Activated T-cell treated with anti-CD3 and anti-CD28 coated beads, Interleukin-2, amount 50 U/mL, for 4 hours (primary cell): ENCODE data around the gene DLG1. TPM values are rescaled to one million over a fixed set of nuclear protein-coding genes. Genes with fewer than 3 reads are reported as not detected.

Experiments used
- ATAC-seq, 2 donors: fragments of 200-7000 bp; cut with Tn5 transposase; one replicate each; pipeline ENCODE4 v1.10.0; 2021
- DNase-seq: peaks from one replicate; pipeline ENCODE4 v3.0.0-alpha.2; 2020
- H3K27me3 Mint-ChIP-seq: one replicate; pipeline ENCODE4 v1.8.0; 2021; ENCODE audit warnings: low read depth, mixed read lengths
- H3K36me3 Mint-ChIP-seq: one replicate; pipeline ENCODE4 v1.8.0; 2022; ENCODE audit warnings: mixed read lengths; ENCODE audit not compliant: insufficient read depth
- H3K4me1 Mint-ChIP-seq: one replicate; pipeline ENCODE4 v1.8.0; 2021; ENCODE audit warnings: low read depth, mixed read lengths
- H3K4me3 Mint-ChIP-seq: one replicate; pipeline ENCODE4 v1.8.0; 2021; ENCODE audit warnings: mild to moderate bottlenecking, moderate library complexity, mixed read lengths
- H3K9me3 Mint-ChIP-seq: one replicate; pipeline ENCODE4 v1.8.0; 2021; ENCODE audit warnings: mixed read lengths
- total RNA-seq, 3 donors: library from RNA; stranded (reverse); gene quantifications; one replicate each; pipeline ENCODE4 v1.2.1, GENCODE V29; 2021

Gene DLG1
- total RNA-seq, 3 donors from 2014 or later, result 42.3 to 44.3 (median 44.3) TPM

GRCh38 chr3:197234947-197235914 lies 63.2 kb downstream of the DLG1 start:
- no peaks in the 10 kb centered on the region for H3K27me3 Mint-ChIP-seq
- H3K4me3 Mint-ChIP-seq, result no peak overlapping the region
- DNase-seq (no peak), ATAC-seq (no peak)
- peaks cover 27% of the 10 kb centered on the region for H3K36me3 Mint-ChIP-seq
- peaks cover 4% of the 10 kb centered on the region for H3K9me3 Mint-ChIP-seq
- H3K4me1 Mint-ChIP-seq, result peaks cover 40% of the 10 kb centered on the region

GRCh38 chr3:197231321-197231720 lies 67.1 kb downstream of the DLG1 start:
- Mint-ChIP-seq H3K27me3 (no peaks in the 10 kb centered on the region), H3K4me1 (peaks cover 33% of the 10 kb centered on the region), H3K36me3 (peaks cover 25% of the 10 kb centered on the region), H3K4me3 (no peak overlapping the region), H3K9me3 (peaks cover 4% of the 10 kb centered on the region)
- ATAC-seq, result no peak
- no peak for DNase-seq

- peaks cover 13% of the 10 kb centered on the region for H3K36me3 Mint-ChIP-seq
- H3K9me3 Mint-ChIP-seq, result no peaks in the 10 kb centered on the region
Observed at GRCh38 chr3:197229836-197230235, 68.6 kb downstream of the DLG1 start.

GRCh38 chr3:197229178-197229577 lies 69.2 kb downstream of the DLG1 start:
- H3K27me3 Mint-ChIP-seq, result no peaks in the 10 kb centered on the region
- no peaks in the 10 kb centered on the region for H3K9me3 Mint-ChIP-seq
- DNase-seq (no peak), ATAC-seq (no peak)
- peaks cover 8% of the 10 kb centered on the region for H3K36me3 Mint-ChIP-seq
- H3K4me3 Mint-ChIP-seq, result no peak overlapping the region
- H3K4me1 Mint-ChIP-seq, result peaks cover 29% of the 10 kb centered on the region

More at GRCh38 chr3:197229836-197230235, 68.6 kb downstream of the DLG1 start:
- DNase-seq, result no peak
- ATAC-seq, result no peak
- Mint-ChIP-seq H3K27me3 (no peaks in the 10 kb centered on the region), H3K4me1 (peaks cover 32% of the 10 kb centered on the region), H3K4me3 (no peak overlapping the region)

GRCh38 chr3:197227780-197228574 lies 70.4 kb downstream of the DLG1 start:
- Mint-ChIP-seq H3K36me3 (peaks cover 3% of the 10 kb centered on the region), H3K27me3 (no peaks in the 10 kb centered on the region), H3K4me3 (no peak overlapping the region), H3K9me3 (no peaks in the 10 kb centered on the region), H3K4me1 (peaks cover 31% of the 10 kb centered on the region)
- DNase-seq (no peak), ATAC-seq (no peak)

- no peak for ATAC-seq
- Mint-ChIP-seq H3K4me3 (no peak overlapping the region), H3K9me3 (no peaks in the 10 kb centered on the region), H3K27me3 (no peaks in the 10 kb centered on the region), H3K36me3 (no peaks in the 10 kb centered on the region), H3K4me1 (peaks cover 30% of the 10 kb centered on the region)
- no peak for DNase-seq
Observed at GRCh38 chr3:197226179-197226578, 72.2 kb downstream of the DLG1 start.

GRCh38 chr3:197225579-197225978 lies 72.8 kb downstream of the DLG1 start:
- Mint-ChIP-seq H3K4me1 (peaks cover 31% of the 10 kb centered on the region), H3K4me3 (no peak overlapping the region), H3K9me3 (no peaks in the 10 kb centered on the region), H3K27me3 (no peaks in the 10 kb centered on the region), H3K36me3 (no peaks in the 10 kb centered on the region)
- no peak for DNase-seq
- no peak for ATAC-seq

- H3K4me3 Mint-ChIP-seq, result no peak overlapping the region
- H3K27me3 Mint-ChIP-seq, result no peaks in the 10 kb centered on the region
- ATAC-seq (no peak), DNase-seq (no peak)
- no peaks in the 10 kb centered on the region for H3K9me3 Mint-ChIP-seq
- peaks cover 28% of the 10 kb centered on the region for H3K4me1 Mint-ChIP-seq
- no peaks in the 10 kb centered on the region for H3K36me3 Mint-ChIP-seq
Observed at GRCh38 chr3:197224034-197224444, 74.4 kb downstream of the DLG1 start.

- peak in 1 of 2 donors; percentile 10 for ATAC-seq
- no peak overlapping the region for H3K4me3 Mint-ChIP-seq
Observed at GRCh38 chr3:197222937-197223370, 75.5 kb downstream of the DLG1 start.

GRCh38 chr3:197219619-197220018 lies 78.8 kb downstream of the DLG1 start:
- no peaks in the 10 kb centered on the region for H3K9me3 Mint-ChIP-seq
- peaks cover 23% of the 10 kb centered on the region for H3K4me1 Mint-ChIP-seq
- H3K36me3 Mint-ChIP-seq, result no peaks in the 10 kb centered on the region
- no peaks in the 10 kb centered on the region for H3K27me3 Mint-ChIP-seq
- H3K4me3 Mint-ChIP-seq, result no peak overlapping the region
- ATAC-seq (no peak), DNase-seq (no peak)

More at GRCh38 chr3:197222937-197223370, 75.5 kb downstream of the DLG1 start:
- H3K4me1 Mint-ChIP-seq, result peaks cover 20% of the 10 kb centered on the region
- H3K9me3 Mint-ChIP-seq, result no peaks in the 10 kb centered on the region
- no peak for DNase-seq
- H3K27me3 Mint-ChIP-seq, result no peaks in the 10 kb centered on the region
- H3K36me3 Mint-ChIP-seq, result no peaks in the 10 kb centered on the region

- DNase-seq, result no peak
- ATAC-seq, result no peak
- peaks cover 25% of the 10 kb centered on the region for H3K4me1 Mint-ChIP-seq
- no peak overlapping the region for H3K4me3 Mint-ChIP-seq
- H3K36me3 Mint-ChIP-seq, result no peaks in the 10 kb centered on the region
- no peaks in the 10 kb centered on the region for H3K9me3 Mint-ChIP-seq
- H3K27me3 Mint-ChIP-seq, result no peaks in the 10 kb centered on the region
Observed at GRCh38 chr3:197218210-197218609, 80.2 kb downstream of the DLG1 start.

GRCh38 chr3:197216914-197217313 lies 81.5 kb downstream of the DLG1 start:
- H3K27me3 Mint-ChIP-seq, result no peaks in the 10 kb centered on the region
- H3K9me3 Mint-ChIP-seq, result peaks cover 4% of the 10 kb centered on the region
- H3K4me1 Mint-ChIP-seq, result peaks cover 21% of the 10 kb centered on the region

GRCh38 chr3:197216169-197216860 lies 82.1 kb downstream of the DLG1 start:
- no peaks in the 10 kb centered on the region for H3K27me3 Mint-ChIP-seq
- peaks cover 23% of the 10 kb centered on the region for H3K4me1 Mint-ChIP-seq
- peaks cover 12% of the 10 kb centered on the region for H3K36me3 Mint-ChIP-seq
- H3K4me3 Mint-ChIP-seq, result no peak overlapping the region
- ATAC-seq (no peak), DNase-seq (no peak)
- H3K9me3 Mint-ChIP-seq, result peaks cover 8% of the 10 kb centered on the region

More at GRCh38 chr3:197216914-197217313, 81.5 kb downstream of the DLG1 start:
- no peak for ATAC-seq
- Mint-ChIP-seq H3K36me3 (peaks cover 7% of the 10 kb centered on the region), H3K4me3 (no peak overlapping the region)
- no peak for DNase-seq

GRCh38 chr3:197212290-197212689 lies 86.1 kb downstream of the DLG1 start:
- H3K36me3 Mint-ChIP-seq, result peaks cover 12% of the 10 kb centered on the region
- H3K4me3 Mint-ChIP-seq, result no peak overlapping the region
- DNase-seq (no peak), ATAC-seq (no peak)
- peaks cover 8% of the 10 kb centered on the region for H3K9me3 Mint-ChIP-seq
- no peaks in the 10 kb centered on the region for H3K27me3 Mint-ChIP-seq
- peaks cover 45% of the 10 kb centered on the region for H3K4me1 Mint-ChIP-seq
